ENCODE data around the gene SLC30A10.
A peak's percentile ranks its signal among the peaks of the same experiment; 100 is the strongest.
"Not testable (repeated sequence)": the region's sequence is repeated elsewhere in the genome, so short reads cannot be mapped to it uniquely, and the experiment has no call there.

SLC30A10 gene

GRCh38 chr1:219941179-219942118, 13.1 kb upstream of the SLC30A10 start:
- peaks cover 3% of the 10 kb centered on the region for H3K9me3 Mint-ChIP-seq
- no peaks in the 10 kb centered on the region for H3K4me1 Mint-ChIP-seq
- H3K27ac Mint-ChIP-seq = no peak overlapping the region
- no peaks in the 10 kb centered on the region for H3K36me3 Mint-ChIP-seq
- DNase-seq (ENCODE audit: low spot score in 2 of 2) (no peak), ATAC-seq (peak; percentile 43)
- H3K4me3 Mint-ChIP-seq = no peak overlapping the region

- Mint-ChIP-seq H3K4me1 (no peaks in the 10 kb centered on the region), H3K9me3 (peaks cover 3% of the 10 kb centered on the region), H3K36me3 (no peaks in the 10 kb centered on the region), H3K4me3 (no peak overlapping the region), H3K27ac (no peak overlapping the region)
- DNase-seq (ENCODE audit: low spot score in 2 of 2) (no peak), ATAC-seq (no peak)
Measured at GRCh38 chr1:219940707-219941106, 12.3 kb upstream of the SLC30A10 start.

GRCh38 chr1:219938706-219939105, 10.3 kb upstream of the SLC30A10 start:
- Mint-ChIP-seq H3K36me3 (no peaks in the 10 kb centered on the region), H3K4me3 (no peak overlapping the region), H3K27ac (no peak overlapping the region), H3K9me3 (peaks cover 3% of the 10 kb centered on the region), H3K4me1 (no peaks in the 10 kb centered on the region)
- DNase-seq (ENCODE audit: low spot score in 2 of 2) = no peak
- ATAC-seq = no peak

- not testable (repeated sequence) for H3K27ac Mint-ChIP-seq, H3K9me3 Mint-ChIP-seq, ATAC-seq
Measured at GRCh38 chr1:219933763-219934162, 5.4 kb upstream of the SLC30A10 start.

GRCh38 chr1:219931033-219931432, 2.7 kb upstream of the SLC30A10 start:
- Mint-ChIP-seq H3K4me3 (no peak overlapping the region), H3K36me3 (no peaks in the 10 kb centered on the region), H3K9me3 (no peaks in the 10 kb centered on the region), H3K27ac (no peak overlapping the region), H3K4me1 (peaks cover 7% of the 10 kb centered on the region)
- DNase-seq (ENCODE audit: low spot score in 2 of 2) (no peak), ATAC-seq (no peak)

More at GRCh38 chr1:219933763-219934162, 5.4 kb upstream of the SLC30A10 start:
- not testable (repeated sequence) for H3K4me1 Mint-ChIP-seq; DNase-seq (ENCODE audit: low spot score in 2 of 2); H3K36me3 Mint-ChIP-seq; H3K4me3 Mint-ChIP-seq

- Mint-ChIP-seq H3K9me3 (no peaks in the 10 kb centered on the region), H3K36me3 (no peaks in the 10 kb centered on the region), H3K27ac (no peak overlapping the region), H3K4me1 (peaks cover 7% of the 10 kb centered on the region), H3K4me3 (peak overlapping the region; percentile 46)
- DNase-seq (ENCODE audit: low spot score in 2 of 2) = no peak
- peak; percentile 12 for ATAC-seq
Measured at GRCh38 chr1:219928791-219929118, 398 bp upstream of the SLC30A10 start.

GRCh38 chr1:219927298-219927955, 930 bp downstream of the SLC30A10 start:
- peaks cover 7% of the 10 kb centered on the region for H3K4me1 Mint-ChIP-seq
- peak overlapping the region; percentile 46 for H3K4me3 Mint-ChIP-seq
- ATAC-seq (no peak), DNase-seq (ENCODE audit: low spot score in 2 of 2) (no peak)
- no peaks in the 10 kb centered on the region for H3K36me3 Mint-ChIP-seq
- H3K9me3 Mint-ChIP-seq = no peaks in the 10 kb centered on the region
- H3K27ac Mint-ChIP-seq = no peak overlapping the region

GRCh38 chr1:219926363-219926998, 1.9 kb downstream of the SLC30A10 start:
- H3K4me3 Mint-ChIP-seq = no peak overlapping the region
- ATAC-seq (no peak), DNase-seq (ENCODE audit: low spot score in 2 of 2) (no peak)
- no peak overlapping the region for H3K27ac Mint-ChIP-seq
- H3K36me3 Mint-ChIP-seq = no peaks in the 10 kb centered on the region
- no peaks in the 10 kb centered on the region for H3K9me3 Mint-ChIP-seq
- peaks cover 7% of the 10 kb centered on the region for H3K4me1 Mint-ChIP-seq

GRCh38 chr1:219924342-219924741, 4.0 kb downstream of the SLC30A10 start:
- Mint-ChIP-seq H3K4me1 (peaks cover 7% of the 10 kb centered on the region), H3K4me3 (no peak overlapping the region), H3K27ac (no peak overlapping the region), H3K9me3 (no peaks in the 10 kb centered on the region), H3K36me3 (no peaks in the 10 kb centered on the region)
- DNase-seq (ENCODE audit: low spot score in 2 of 2) = no peak
- ATAC-seq = no peak

- Mint-ChIP-seq H3K36me3 (no peaks in the 10 kb centered on the region), H3K4me1 (no peaks in the 10 kb centered on the region), H3K9me3 (no peaks in the 10 kb centered on the region), H3K4me3 (no peak overlapping the region), H3K27ac (no peak overlapping the region)
- ATAC-seq = no peak
- no peak for DNase-seq (ENCODE audit: low spot score in 2 of 2)
Measured at GRCh38 chr1:219917851-219918466, 10.4 kb downstream of the SLC30A10 start.

GRCh38 chr1:219917281-219917680, 11.1 kb downstream of the SLC30A10 start:
- Mint-ChIP-seq H3K9me3 (no peaks in the 10 kb centered on the region), H3K4me1 (no peaks in the 10 kb centered on the region), H3K36me3 (no peaks in the 10 kb centered on the region), H3K4me3 (no peak overlapping the region), H3K27ac (no peak overlapping the region)
- DNase-seq (ENCODE audit: low spot score in 2 of 2) (no peak), ATAC-seq (no peak)

- no peak overlapping the region for H3K4me3 Mint-ChIP-seq
Measured at GRCh38 chr1:219916257-219916656, 12.1 kb downstream of the SLC30A10 start.

GRCh38 chr1:219913005-219913770, 15.2 kb downstream of the SLC30A10 start:
- no peak for DNase-seq (ENCODE audit: low spot score in 2 of 2)
- no peak overlapping the region for H3K4me3 Mint-ChIP-seq
- no peaks in the 10 kb centered on the region for H3K4me1 Mint-ChIP-seq
- no peak overlapping the region for H3K27ac Mint-ChIP-seq
- H3K9me3 Mint-ChIP-seq = no peaks in the 10 kb centered on the region
- ATAC-seq = no peak
- no peaks in the 10 kb centered on the region for H3K36me3 Mint-ChIP-seq

More at GRCh38 chr1:219916257-219916656, 12.1 kb downstream of the SLC30A10 start:
- Mint-ChIP-seq H3K27ac (no peak overlapping the region), H3K36me3 (no peaks in the 10 kb centered on the region), H3K4me1 (no peaks in the 10 kb centered on the region), H3K9me3 (no peaks in the 10 kb centered on the region)
- ATAC-seq = no peak
- DNase-seq (ENCODE audit: low spot score in 2 of 2) = no peak

GRCh38 chr1:219910716-219911115, 17.6 kb downstream of the SLC30A10 start:
- no peak for DNase-seq (ENCODE audit: low spot score in 2 of 2)
- Mint-ChIP-seq H3K4me3 (no peak overlapping the region), H3K27ac (no peak overlapping the region), H3K9me3 (no peaks in the 10 kb centered on the region), H3K4me1 (peaks cover 8% of the 10 kb centered on the region), H3K36me3 (no peaks in the 10 kb centered on the region)
- ATAC-seq = no peak

GRCh38 chr1:219909476-219909875, 18.9 kb downstream of the SLC30A10 start:
- ATAC-seq = no peak
- Mint-ChIP-seq H3K36me3 (no peaks in the 10 kb centered on the region), H3K9me3 (no peaks in the 10 kb centered on the region), H3K4me3 (no peak overlapping the region), H3K27ac (no peak overlapping the region), H3K4me1 (peaks cover 8% of the 10 kb centered on the region)
- DNase-seq (ENCODE audit: low spot score in 2 of 2) = no peak

Measured in stimulated activated effector memory CD8-positive, alpha-beta T cell treated with anti-CD3 and anti-CD28 coated beads, Interleukin-12 subunit alpha, Interleukin-12 subunit beta, amount 100 ng/mL, for 72 hours (primary cell).